Mesendoderm (in vitro differentiated cells): ENCODE results near the gene MDN1.

Experiments
- DNase-seq: peaks from one replicate; pipeline ENCODE4 v3.0.0; 2013
- H2AK5ac ChIP-seq: 2 replicates; pipeline ENCODE4 v1.6.1; 2013; ENCODE audit warnings: low read length, inconsistent platforms
- H2BK120ac ChIP-seq: 2 replicates; pipeline ENCODE4 v1.6.1; 2013; ENCODE audit warnings: low read depth, mild to moderate bottlenecking, low read length, moderate library complexity, mixed read lengths
- H2BK15ac ChIP-seq: replicated peaks from 2 replicates; pipeline ENCODE4 v1.6.1; 2013; ENCODE audit warnings: low read depth, mild to moderate bottlenecking, moderate library complexity
- H2BK5ac ChIP-seq: 2 replicates; pipeline ENCODE4 v1.6.1; 2013; ENCODE audit warnings: low read length, inconsistent platforms
- H3K18ac ChIP-seq: 2 replicates; pipeline ENCODE4 v1.6.1; 2013; ENCODE audit warnings: mild to moderate bottlenecking, low read length, mixed read lengths
- H3K23ac ChIP-seq: one replicate; pipeline ENCODE4 v1.6.1; 2013; ENCODE audit warnings: low read length
- H3K27ac ChIP-seq: 2 replicates; pipeline ENCODE4 v1.5.1; 2013; ENCODE audit warnings: low read depth, mild to moderate bottlenecking, inconsistent platforms, low read length, moderate library complexity
- H3K27me3 ChIP-seq: 2 replicates; pipeline ENCODE4 v1.6.1; 2013; ENCODE audit warnings: low read length, control low read depth, mild to moderate bottlenecking, inconsistent platforms; ENCODE audit not compliant: insufficient read depth, poor library complexity
- H3K36me3 ChIP-seq: 2 replicates; pipeline ENCODE4 v1.6.1; 2013; ENCODE audit warnings: low read length, inconsistent platforms; ENCODE audit not compliant: control insufficient read depth, insufficient read depth
- H3K4ac ChIP-seq: one replicate; pipeline ENCODE4 v1.6.1; 2013; ENCODE audit warnings: low read depth, mild to moderate bottlenecking, low read length, moderate library complexity
- H3K4me1 ChIP-seq: 2 replicates; pipeline ENCODE4 v1.6.1; 2013; ENCODE audit warnings: low read depth, low read length, inconsistent platforms; ENCODE audit not compliant: control insufficient read depth
- H3K4me2 ChIP-seq: 2 replicates; pipeline ENCODE4 v1.6.1; 2013; ENCODE audit warnings: low read length
- H3K4me3 ChIP-seq: 2 replicates; pipeline ENCODE4 v1.5.1; 2013; ENCODE audit warnings: mild to moderate bottlenecking, low read length
- H3K56ac ChIP-seq: one replicate; pipeline ENCODE4 v1.6.1; 2013; ENCODE audit warnings: low read length
- H3K79me1 ChIP-seq: 2 replicates; pipeline ENCODE4 v1.6.1; 2013; ENCODE audit warnings: low read length, inconsistent platforms
- H3K79me2 ChIP-seq: 2 replicates; pipeline ENCODE4 v1.6.1; 2013; ENCODE audit warnings: mild to moderate bottlenecking, low read length; ENCODE audit not compliant: control insufficient read depth, insufficient read depth
- H3K9ac ChIP-seq: 2 replicates; pipeline ENCODE4 v1.6.1; 2013; ENCODE audit warnings: low read length, inconsistent platforms
- H4K5ac ChIP-seq: one replicate; pipeline ENCODE4 v1.6.1; 2013; ENCODE audit warnings: low read length
- H4K8ac ChIP-seq: one replicate; pipeline ENCODE4 v1.6.1; 2013; ENCODE audit warnings: low read depth, mild to moderate bottlenecking, control low read depth, low read length, moderate library complexity
- WGBS: extraction: QIAGEN DNeasy Blood & Tissue Kit; methylation state at CpG from one replicate; pipeline ENCODE4 v1.1.7; 2013; ENCODE audit warnings: low lambda C conversion rate, missing lambda C conversion rate; ENCODE audit not compliant: insufficient coverage; ENCODE audit errors: extremely low coverage; 5-methylcytosine and 5-hydroxymethylcytosine counted together

The MDN1 gene

DNA sequence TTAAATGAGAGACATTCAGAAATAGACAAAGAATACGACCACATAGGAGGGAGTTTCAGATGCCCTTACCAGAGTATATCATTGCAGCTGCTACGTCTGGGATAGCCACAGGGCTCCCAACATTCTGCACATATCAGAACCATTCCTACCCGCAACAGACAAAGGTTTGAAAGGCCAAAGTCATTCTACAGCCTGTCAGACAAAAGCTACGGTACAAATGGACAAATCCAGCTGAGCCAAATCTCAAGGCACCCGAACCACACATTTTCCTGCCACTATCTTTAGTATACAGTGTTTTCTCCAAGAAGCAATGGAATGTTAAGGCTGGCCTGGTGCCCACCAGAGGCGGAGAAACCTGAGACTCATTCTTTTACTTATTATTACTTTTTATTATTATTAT, 150.6 kb downstream of the MDN1 start:
- Histone ChIP-seq H4K5ac (no peak overlapping the region), H3K9ac (no peak overlapping the region), H3K79me2 (no peaks in the 10 kb centered on the region), H3K23ac (no peak overlapping the region), H3K4me3 (no peak overlapping the region), H3K27me3 (no peaks in the 10 kb centered on the region), H3K4me1 (peaks cover 3% of the 10 kb centered on the region), H2BK15ac (no peak overlapping the region), H3K36me3 (peaks cover 13% of the 10 kb centered on the region), H2BK5ac (peak overlapping the region; percentile 70), H2BK120ac (no peak overlapping the region), H3K18ac (peak overlapping the region; percentile 90), H3K27ac (peak overlapping the region; percentile 92), H3K4ac (peak overlapping the region; percentile 79), H4K8ac (no peak overlapping the region), H3K56ac (peak overlapping the region; percentile 18), H2AK5ac (no peak overlapping the region), H3K4me2 (no peak overlapping the region), H3K79me1 (no peaks in the 10 kb centered on the region)
- peak; percentile 23 for DNase-seq
- no CpG with 5 or more reads among the region's 6 CpGs for WGBS

GRCh38 chr6:89667872-89668556, 151.6 kb downstream of the MDN1 start:
- Histone ChIP-seq H3K4me1 (peaks cover 3% of the 10 kb centered on the region), H4K8ac (no peak overlapping the region), H2BK5ac (peak overlapping the region; percentile 16), H3K4me3 (no peak overlapping the region), H3K9ac (no peak overlapping the region), H3K23ac (no peak overlapping the region), H3K4me2 (no peak overlapping the region), H3K27ac (peak overlapping the region; percentile 85), H2BK120ac (no peak overlapping the region), H3K79me1 (no peaks in the 10 kb centered on the region), H3K79me2 (no peaks in the 10 kb centered on the region), H3K27me3 (no peaks in the 10 kb centered on the region), H4K5ac (no peak overlapping the region), H3K36me3 (peaks cover 9% of the 10 kb centered on the region), H3K4ac (no peak overlapping the region), H2BK15ac (no peak overlapping the region), H2AK5ac (no peak overlapping the region), H3K56ac (no peak overlapping the region), H3K18ac (no peak overlapping the region)
- DNase-seq, result peak; percentile 94
- no CpG with 5 or more reads among the region's 5 CpGs for WGBS

DNA sequence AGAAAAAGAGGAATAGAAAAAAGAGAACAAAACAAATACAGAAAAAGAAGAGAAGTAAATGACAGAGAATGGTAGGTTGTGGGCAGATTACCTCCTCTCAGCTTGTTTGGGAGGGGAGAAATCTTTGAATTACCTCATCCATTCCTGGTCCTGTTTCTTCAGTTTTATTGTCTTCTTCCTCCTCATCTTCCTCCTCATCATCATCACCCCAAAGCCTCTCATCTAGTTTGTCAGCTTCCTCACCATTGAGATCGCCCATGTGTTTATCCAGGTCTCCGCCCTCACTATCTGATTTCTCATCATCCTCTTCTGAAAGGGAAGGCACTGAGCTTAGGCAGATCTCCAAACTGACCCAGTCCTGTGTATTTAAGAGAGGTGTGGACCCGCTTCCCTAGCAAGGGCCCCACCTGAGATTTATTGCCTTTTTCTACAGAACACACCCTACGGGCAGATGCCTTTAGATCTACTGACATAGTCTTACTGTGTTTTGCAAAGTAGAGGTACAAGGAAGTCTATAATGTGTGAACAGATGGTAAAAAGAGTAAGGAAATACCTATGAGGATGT, 156.9 kb downstream of the MDN1 start:
- H2BK5ac ChIP-seq, result no peak overlapping the region

GRCh38 chr6:89661559-89661958, 158.0 kb downstream of the MDN1 start:
- Histone ChIP-seq H2BK5ac (no peak overlapping the region), H2BK120ac (no peak overlapping the region), H3K4ac (no peak overlapping the region), H2AK5ac (no peak overlapping the region), H3K4me3 (no peak overlapping the region), H3K79me1 (no peaks in the 10 kb centered on the region), H3K79me2 (no peaks in the 10 kb centered on the region), H3K23ac (no peak overlapping the region), H3K4me1 (no peaks in the 10 kb centered on the region), H4K8ac (no peak overlapping the region), H3K18ac (no peak overlapping the region), H3K4me2 (no peak overlapping the region), H2BK15ac (no peak overlapping the region), H3K27me3 (no peaks in the 10 kb centered on the region), H4K5ac (no peak overlapping the region), H3K27ac (no peak overlapping the region), H3K56ac (no peak overlapping the region), H3K9ac (no peak overlapping the region), H3K36me3 (peaks cover 11% of the 10 kb centered on the region)
- no peak for DNase-seq
- no CpG with 5 or more reads among the region's 1 CpG for WGBS

More for the DNA sequence above, 156.9 kb downstream of the MDN1 start:
- Histone ChIP-seq H3K23ac (no peak overlapping the region), H3K27ac (no peak overlapping the region), H3K4me1 (no peaks in the 10 kb centered on the region), H3K36me3 (peaks cover 10% of the 10 kb centered on the region), H3K4me2 (no peak overlapping the region), H3K18ac (no peak overlapping the region), H2BK15ac (no peak overlapping the region), H3K27me3 (no peaks in the 10 kb centered on the region), H3K9ac (no peak overlapping the region), H4K8ac (no peak overlapping the region), H3K4ac (no peak overlapping the region), H2BK120ac (no peak overlapping the region), H3K56ac (no peak overlapping the region), H4K5ac (no peak overlapping the region), H3K79me2 (no peaks in the 10 kb centered on the region), H2AK5ac (no peak overlapping the region), H3K4me3 (no peak overlapping the region), H3K79me1 (no peaks in the 10 kb centered on the region)
- WGBS, result no CpG with 5 or more reads among the region's 4 CpGs
- no peak for DNase-seq

- no peak overlapping the region for H2BK5ac ChIP-seq
- H3K79me2 ChIP-seq, result no peaks in the 10 kb centered on the region
- no peak overlapping the region for H4K8ac ChIP-seq
- no peak overlapping the region for H3K4me2 ChIP-seq
- no peaks in the 10 kb centered on the region for H3K27me3 ChIP-seq
- DNase-seq, result no peak
- H3K36me3 ChIP-seq, result peaks cover 11% of the 10 kb centered on the region
- H3K18ac ChIP-seq, result no peak overlapping the region
- no peak overlapping the region for H2BK120ac ChIP-seq
- H3K27ac ChIP-seq, result no peak overlapping the region
- H3K23ac ChIP-seq, result no peak overlapping the region
- H3K56ac ChIP-seq, result no peak overlapping the region
- no peak overlapping the region for H2BK15ac ChIP-seq
- no peaks in the 10 kb centered on the region for H3K4me1 ChIP-seq
- no peaks in the 10 kb centered on the region for H3K79me1 ChIP-seq
- H3K4me3 ChIP-seq, result no peak overlapping the region
- WGBS, result no CpG with 5 or more reads among the region's 4 CpGs
- H4K5ac ChIP-seq, result no peak overlapping the region
- H2AK5ac ChIP-seq, result no peak overlapping the region
- no peak overlapping the region for H3K9ac ChIP-seq
- no peak overlapping the region for H3K4ac ChIP-seq
Observed at GRCh38 chr6:89660981-89661380, 158.6 kb downstream of the MDN1 start.
